HepG2 (cell line): ENCODE results near the gene FKTN. TPM values are rescaled to one million over a fixed set of nuclear protein-coding genes. Genes with fewer than 3 reads are reported as not detected.

Experiments used
- GABPB1 ChIP-seq: IDR thresholded peaks from 2 replicates; pipeline ENCODE4 v1.6.1; 2016; ENCODE audit warnings: mild to moderate bottlenecking, missing genetic modification reagents, moderate library complexity, missing compliant biosample characterization
- HNF1B ChIP-seq: sonication (generic); formaldehyde crosslinking; IDR thresholded peaks from 2 replicates; pipeline ENCODE4 v1.5.1; 2020; ENCODE audit warnings: mild to moderate bottlenecking, moderate library complexity, missing genetic modification reagents
- NRL ChIP-seq: sonication (generic); formaldehyde crosslinking; IDR thresholded peaks from 2 replicates; pipeline ENCODE4 v1.5.0; 2020; ENCODE audit warnings: missing genetic modification reagents, mild to moderate bottlenecking, moderate library complexity, borderline replicate concordance
- PRMT3 ChIP-seq: sonication (generic); formaldehyde crosslinking; IDR thresholded peaks from 2 replicates; pipeline ENCODE4 v1.8.1; 2022; ENCODE audit warnings: low read depth, mild to moderate bottlenecking, moderate library complexity, missing genetic modification reagents, borderline replicate concordance
- ZNF350 ChIP-seq: sonication (generic); formaldehyde crosslinking; IDR thresholded peaks from 2 replicates; pipeline ENCODE4 v1.4.0; 2020; ENCODE audit warnings: mild to moderate bottlenecking, low read depth, missing genetic modification reagents, borderline replicate concordance
- ZNF503 ChIP-seq: sonication (generic); formaldehyde crosslinking; IDR thresholded peaks from 2 replicates; pipeline ENCODE4 v1.4.0; 2020; ENCODE audit warnings: missing genetic modification reagents
- ZNF746 ChIP-seq: sonication (generic); formaldehyde crosslinking; IDR thresholded peaks from 2 replicates; pipeline ENCODE4 v1.8.0; 2022; ENCODE audit warnings: mild to moderate bottlenecking, missing genetic modification reagents
- polyA plus RNA-seq, 8 experiments: library from polyadenylated mRNA; depleted of rRNA in 3 of 8; stranded (reverse) in 7 of 8; unstranded in 1 of 8; fragments of >200 nt; fragmentation: Illumina TruSeq in 4 of 8; extraction: Trizol in 4 of 8; gene quantifications; 2 replicates each; pipeline versions ENCODE4 v1.2.1 to v1.2.3, GENCODE V29; 2011 to 2016; ENCODE audit warnings: low read depth in 4 of 8, missing spikeins in 1 of 8, mixed read lengths in 1 of 8; ENCODE audit not compliant: insufficient read depth in 1 of 8
- total RNA-seq, 5 experiments: library from RNA; depleted of rRNA; stranded (reverse); fragments of >200 nt; fragmentation: Illumina TruSeq; extraction: Trizol; gene quantifications; 2 replicates each; pipeline ENCODE4 v1.2.3, GENCODE V29; 2016; ENCODE audit warnings: low read depth in 1 of 5
- TF ChIP-seq, protein P1 (sequence below): sonication (generic); formaldehyde crosslinking; IDR thresholded peaks from 2 replicates; pipeline ENCODE4 v1.4.0; 2020; ENCODE audit warnings: missing genetic modification reagents
- TF ChIP-seq, protein P2 (sequence below): sonication (generic); formaldehyde crosslinking; IDR thresholded peaks from 2 replicates; pipeline ENCODE4 v1.4.0; 2020; ENCODE audit warnings: missing genetic modification reagents
- TF ChIP-seq, protein P3 (sequence below): sonication (generic); formaldehyde crosslinking; IDR thresholded peaks from 2 replicates; pipeline ENCODE4 v1.9.0; 2022; ENCODE audit warnings: low read depth, missing genetic modification reagents
- TF ChIP-seq, protein P4 (sequence below): sonication (generic); formaldehyde crosslinking; IDR thresholded peaks from 2 replicates; pipeline ENCODE4 v1.5.0; 2020; ENCODE audit warnings: mild to moderate bottlenecking, missing genetic modification reagents

Gene FKTN
- total and polyA plus RNA-seq, 2 of the 13 experiments (the other 11 are each of a cell fraction or from before 2014, with no cell fraction given), result 7.9 to 13.5 TPM

GRCh38 chr9:105557804-105558610 lies at the start of gene FKTN (continued):
- TF ChIP-seq, protein P1, sequence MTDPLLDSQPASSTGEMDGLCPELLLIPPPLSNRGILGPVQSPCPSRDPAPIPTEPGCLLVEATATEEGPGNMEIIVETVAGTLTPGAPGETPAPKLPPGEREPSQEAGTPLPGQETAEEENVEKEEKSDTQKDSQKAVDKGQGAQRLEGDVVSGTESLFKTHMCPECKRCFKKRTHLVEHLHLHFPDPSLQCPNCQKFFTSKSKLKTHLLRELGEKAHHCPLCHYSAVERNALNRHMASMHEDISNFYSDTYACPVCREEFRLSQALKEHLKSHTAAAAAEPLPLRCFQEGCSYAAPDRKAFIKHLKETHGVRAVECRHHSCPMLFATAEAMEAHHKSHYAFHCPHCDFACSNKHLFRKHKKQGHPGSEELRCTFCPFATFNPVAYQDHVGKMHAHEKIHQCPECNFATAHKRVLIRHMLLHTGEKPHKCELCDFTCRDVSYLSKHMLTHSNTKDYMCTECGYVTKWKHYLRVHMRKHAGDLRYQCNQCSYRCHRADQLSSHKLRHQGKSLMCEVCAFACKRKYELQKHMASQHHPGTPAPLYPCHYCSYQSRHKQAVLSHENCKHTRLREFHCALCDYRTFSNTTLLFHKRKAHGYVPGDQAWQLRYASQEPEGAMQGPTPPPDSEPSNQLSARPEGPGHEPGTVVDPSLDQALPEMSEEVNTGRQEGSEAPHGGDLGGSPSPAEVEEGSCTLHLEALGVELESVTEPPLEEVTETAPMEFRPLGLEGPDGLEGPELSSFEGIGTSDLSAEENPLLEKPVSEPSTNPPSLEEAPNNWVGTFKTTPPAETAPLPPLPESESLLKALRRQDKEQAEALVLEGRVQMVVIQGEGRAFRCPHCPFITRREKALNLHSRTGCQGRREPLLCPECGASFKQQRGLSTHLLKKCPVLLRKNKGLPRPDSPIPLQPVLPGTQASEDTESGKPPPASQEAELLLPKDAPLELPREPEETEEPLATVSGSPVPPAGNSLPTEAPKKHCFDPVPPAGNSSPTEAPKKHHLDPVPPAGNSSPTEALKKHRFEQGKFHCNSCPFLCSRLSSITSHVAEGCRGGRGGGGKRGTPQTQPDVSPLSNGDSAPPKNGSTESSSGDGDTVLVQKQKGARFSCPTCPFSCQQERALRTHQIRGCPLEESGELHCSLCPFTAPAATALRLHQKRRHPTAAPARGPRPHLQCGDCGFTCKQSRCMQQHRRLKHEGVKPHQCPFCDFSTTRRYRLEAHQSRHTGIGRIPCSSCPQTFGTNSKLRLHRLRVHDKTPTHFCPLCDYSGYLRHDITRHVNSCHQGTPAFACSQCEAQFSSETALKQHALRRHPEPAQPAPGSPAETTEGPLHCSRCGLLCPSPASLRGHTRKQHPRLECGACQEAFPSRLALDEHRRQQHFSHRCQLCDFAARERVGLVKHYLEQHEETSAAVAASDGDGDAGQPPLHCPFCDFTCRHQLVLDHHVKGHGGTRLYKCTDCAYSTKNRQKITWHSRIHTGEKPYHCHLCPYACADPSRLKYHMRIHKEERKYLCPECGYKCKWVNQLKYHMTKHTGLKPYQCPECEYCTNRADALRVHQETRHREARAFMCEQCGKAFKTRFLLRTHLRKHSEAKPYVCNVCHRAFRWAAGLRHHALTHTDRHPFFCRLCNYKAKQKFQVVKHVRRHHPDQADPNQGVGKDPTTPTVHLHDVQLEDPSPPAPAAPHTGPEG (CRISPR knock-in tag), result 0 out of 2 replicates have a peak, but pooled peaks have one; percentile 43
- TF ChIP-seq, protein P2, sequence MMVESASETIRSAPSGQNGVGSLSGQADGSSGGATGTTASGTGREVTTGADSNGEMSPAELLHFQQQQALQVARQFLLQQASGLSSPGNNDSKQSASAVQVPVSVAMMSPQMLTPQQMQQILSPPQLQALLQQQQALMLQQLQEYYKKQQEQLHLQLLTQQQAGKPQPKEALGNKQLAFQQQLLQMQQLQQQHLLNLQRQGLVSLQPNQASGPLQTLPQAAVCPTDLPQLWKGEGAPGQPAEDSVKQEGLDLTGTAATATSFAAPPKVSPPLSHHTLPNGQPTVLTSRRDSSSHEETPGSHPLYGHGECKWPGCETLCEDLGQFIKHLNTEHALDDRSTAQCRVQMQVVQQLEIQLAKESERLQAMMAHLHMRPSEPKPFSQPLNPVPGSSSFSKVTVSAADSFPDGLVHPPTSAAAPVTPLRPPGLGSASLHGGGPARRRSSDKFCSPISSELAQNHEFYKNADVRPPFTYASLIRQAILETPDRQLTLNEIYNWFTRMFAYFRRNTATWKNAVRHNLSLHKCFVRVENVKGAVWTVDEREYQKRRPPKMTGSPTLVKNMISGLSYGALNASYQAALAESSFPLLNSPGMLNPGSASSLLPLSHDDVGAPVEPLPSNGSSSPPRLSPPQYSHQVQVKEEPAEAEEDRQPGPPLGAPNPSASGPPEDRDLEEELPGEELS (CRISPR knock-in tag), result peak; percentile 37; the same call in 1 of the 2 replicates
- TF ChIP-seq ZNF746 (CRISPR knock-in tag), result 0 out of 2 replicates have a peak, but pooled peaks have one; percentile 24
- peak; percentile 82 for TF ChIP-seq HNF1B (CRISPR knock-in tag)
- peak; percentile 57; the same call in 1 of the 2 replicates for TF ChIP-seq ZNF503 (CRISPR knock-in tag)
- TF ChIP-seq PRMT3 (CRISPR knock-in tag), result peak; percentile 35; the same call in 1 of the 2 replicates
- TF ChIP-seq, protein P3, sequence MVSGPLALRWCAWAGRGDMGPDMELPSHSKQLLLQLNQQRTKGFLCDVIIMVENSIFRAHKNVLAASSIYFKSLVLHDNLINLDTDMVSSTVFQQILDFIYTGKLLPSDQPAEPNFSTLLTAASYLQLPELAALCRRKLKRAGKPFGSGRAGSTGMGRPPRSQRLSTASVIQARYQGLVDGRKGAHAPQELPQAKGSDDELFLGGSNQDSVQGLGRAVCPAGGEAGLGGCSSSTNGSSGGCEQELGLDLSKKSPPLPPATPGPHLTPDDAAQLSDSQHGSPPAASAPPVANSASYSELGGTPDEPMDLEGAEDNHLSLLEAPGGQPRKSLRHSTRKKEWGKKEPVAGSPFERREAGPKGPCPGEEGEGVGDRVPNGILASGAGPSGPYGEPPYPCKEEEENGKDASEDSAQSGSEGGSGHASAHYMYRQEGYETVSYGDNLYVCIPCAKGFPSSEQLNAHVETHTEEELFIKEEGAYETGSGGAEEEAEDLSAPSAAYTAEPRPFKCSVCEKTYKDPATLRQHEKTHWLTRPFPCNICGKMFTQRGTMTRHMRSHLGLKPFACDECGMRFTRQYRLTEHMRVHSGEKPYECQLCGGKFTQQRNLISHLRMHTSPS (CRISPR knock-in tag), result 0 out of 2 replicates have a peak, but pooled peaks have one; percentile 37
- peak; percentile 83 for TF ChIP-seq GABPB1 (CRISPR knock-in tag)
- peak; percentile 57; the same call in 1 of the 2 replicates for TF ChIP-seq NRL (CRISPR knock-in tag)
- TF ChIP-seq ZNF350, result peak; percentile 59
- TF ChIP-seq, protein P4, sequence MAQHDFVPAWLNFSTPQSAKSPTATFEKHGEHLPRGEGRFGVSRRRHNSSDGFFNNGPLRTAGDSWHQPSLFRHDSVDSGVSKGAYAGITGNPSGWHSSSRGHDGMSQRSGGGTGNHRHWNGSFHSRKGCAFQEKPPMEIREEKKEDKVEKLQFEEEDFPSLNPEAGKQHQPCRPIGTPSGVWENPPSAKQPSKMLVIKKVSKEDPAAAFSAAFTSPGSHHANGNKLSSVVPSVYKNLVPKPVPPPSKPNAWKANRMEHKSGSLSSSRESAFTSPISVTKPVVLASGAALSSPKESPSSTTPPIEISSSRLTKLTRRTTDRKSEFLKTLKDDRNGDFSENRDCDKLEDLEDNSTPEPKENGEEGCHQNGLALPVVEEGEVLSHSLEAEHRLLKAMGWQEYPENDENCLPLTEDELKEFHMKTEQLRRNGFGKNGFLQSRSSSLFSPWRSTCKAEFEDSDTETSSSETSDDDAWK (CRISPR knock-in tag), result no peak
